ENCODE results near the gene MED13L.

Gene MED13L

DNA sequence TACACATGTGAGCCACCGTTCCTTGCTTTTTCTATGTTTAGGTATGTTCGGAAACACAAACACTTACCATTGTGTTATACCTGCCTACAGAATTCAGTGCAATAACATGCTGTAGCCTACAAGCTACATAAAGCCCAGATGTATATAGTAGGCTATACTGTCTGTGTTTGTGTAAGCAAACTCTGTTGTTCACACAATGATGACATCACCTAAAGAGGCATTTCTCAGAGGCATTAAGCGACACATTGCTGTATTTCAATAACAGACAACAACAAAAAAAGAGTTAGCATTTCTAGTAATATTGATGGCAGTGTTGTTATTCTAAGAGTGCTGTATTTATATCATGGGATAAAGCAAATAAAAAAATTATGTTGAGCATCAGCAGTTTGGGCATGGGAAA is 70.2 kb downstream of the MED13L start:
- DNase-seq: no peak

DNA sequence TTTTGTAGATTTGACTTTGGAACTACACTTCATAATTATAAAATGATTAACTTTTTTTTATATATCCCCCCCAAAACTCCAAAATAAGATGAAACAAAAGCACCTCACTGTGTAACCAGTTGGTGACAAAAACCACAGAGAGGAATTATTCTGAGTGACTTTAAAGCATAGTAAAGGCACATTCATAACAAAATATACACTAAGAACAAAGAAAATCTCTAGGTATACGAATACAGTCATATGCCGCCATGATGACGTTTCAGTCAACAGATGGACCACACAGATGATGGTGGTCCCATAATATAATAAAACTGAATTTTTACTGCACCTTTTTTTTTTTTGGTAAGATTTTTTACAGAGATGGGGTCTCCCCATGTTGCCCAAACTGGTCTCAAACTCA is 70.7 kb downstream of the MED13L start:
- no peak for DNase-seq

DNA sequence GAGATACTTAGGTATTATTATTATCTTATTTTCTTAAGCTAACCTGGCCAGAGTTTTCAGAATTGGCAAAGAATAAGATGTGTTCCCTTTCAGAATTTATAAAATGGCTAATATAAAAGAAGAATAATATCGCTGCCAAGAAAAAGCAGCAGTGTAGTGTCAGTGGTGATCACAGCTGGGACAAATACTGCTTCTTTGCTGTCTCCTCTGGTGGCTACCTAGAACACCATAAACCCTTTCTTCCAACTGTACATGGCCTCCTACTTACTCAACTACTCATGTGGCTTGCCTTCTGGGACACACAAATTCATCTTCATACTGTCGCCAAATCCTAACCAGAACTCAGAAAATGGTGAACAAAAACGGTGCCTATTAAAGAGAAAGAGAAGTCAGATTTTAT is 72.7 kb downstream of the MED13L start:
- no peak for DNase-seq

DNA sequence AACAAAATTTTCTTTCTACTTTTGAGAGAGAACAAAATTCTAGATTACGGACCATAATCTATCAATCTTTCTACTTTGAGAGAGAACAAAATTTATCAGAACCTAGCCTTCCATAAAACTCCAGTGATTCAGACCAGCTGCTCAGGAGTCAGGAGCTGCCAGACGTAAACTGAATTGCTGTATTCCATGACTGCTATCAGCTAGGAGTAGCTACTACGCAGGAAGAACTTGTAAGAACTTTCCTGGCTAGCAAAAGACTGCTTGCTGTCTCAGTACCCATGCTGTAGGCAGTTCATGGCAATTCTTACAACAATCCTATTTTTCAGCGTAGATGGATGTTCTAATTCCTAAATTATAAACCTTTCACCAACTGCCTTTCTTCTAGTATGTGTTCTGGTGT is 73.3 kb downstream of the MED13L start:
- no peak for DNase-seq

DNA sequence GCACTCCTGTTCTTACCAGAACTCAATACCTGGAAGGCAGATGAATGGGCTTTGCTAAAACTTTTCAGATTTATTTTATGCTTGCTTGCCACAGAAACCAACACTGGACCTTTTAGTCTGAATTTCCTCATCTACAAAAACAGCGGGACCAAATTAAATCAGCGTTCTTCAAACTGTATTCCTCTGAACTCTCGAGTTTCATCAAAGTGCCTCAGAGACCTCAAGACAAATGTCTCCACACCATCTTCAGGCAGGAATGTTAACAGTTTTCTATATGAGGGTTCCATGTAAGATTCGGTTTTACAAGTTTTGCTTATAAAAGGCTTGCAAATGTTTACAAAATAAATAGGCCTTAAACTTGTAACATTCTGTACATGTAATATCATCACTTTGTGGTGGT is 74.6 kb downstream of the MED13L start:
- no peak for DNase-seq

DNA sequence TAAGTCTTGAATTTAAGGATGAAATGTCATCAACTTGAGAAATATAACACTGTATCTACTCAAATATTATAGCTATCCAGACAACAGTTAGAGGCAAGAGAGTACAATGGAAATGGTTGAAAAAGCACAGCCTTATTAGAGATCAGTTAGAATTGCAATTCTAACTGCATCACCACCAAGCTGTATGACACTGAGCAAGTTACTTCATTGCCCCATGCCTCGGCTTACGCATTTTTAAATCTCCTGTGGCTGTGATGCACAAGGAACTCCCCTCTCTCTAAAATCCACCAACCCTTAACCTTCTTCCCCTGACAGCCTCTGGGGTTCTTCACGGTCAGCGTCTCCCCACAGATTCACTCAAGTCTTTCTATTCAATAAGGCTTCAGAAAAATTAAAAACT is 75.1 kb downstream of the MED13L start:
- DNase-seq: no peak

DNA sequence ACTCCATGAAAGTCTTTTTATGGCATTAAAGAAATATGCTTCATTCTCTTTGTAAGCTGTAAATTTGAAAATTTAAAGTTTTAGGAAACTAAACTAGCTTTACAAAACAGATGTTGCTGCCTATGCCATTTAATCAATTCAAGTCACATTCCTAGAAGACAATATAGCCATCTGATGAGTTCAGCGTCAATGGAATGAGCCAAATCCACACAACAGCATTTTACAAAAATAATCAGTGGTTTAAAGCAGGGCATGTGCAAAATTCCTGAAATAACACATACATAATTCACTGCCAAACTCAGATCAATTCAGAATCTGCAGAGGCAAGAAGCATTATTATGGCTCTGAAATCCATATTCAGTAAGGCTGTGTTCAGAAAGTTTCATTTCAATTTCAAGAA is 75.6 kb downstream of the MED13L start:
- DNase-seq: no peak

DNA sequence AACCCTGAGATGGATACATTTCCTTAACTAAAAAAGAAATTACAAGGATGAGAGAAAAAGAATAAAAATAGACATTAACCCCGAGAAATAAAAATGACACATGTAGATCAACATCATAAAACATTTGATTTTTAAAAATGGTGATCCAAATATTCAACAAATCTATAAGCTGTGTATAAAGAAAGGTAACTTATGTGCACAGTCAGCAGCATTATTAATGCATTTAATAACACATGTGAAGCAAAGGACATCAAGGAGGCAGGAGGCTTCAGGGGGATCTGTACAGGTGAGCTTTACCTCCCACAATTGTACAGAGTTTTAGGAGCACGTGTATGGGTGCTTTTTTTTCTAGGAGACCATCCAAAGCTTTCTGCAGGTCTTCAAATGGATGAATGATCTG is 76.1 kb downstream of the MED13L start:
- no peak for DNase-seq

DNA sequence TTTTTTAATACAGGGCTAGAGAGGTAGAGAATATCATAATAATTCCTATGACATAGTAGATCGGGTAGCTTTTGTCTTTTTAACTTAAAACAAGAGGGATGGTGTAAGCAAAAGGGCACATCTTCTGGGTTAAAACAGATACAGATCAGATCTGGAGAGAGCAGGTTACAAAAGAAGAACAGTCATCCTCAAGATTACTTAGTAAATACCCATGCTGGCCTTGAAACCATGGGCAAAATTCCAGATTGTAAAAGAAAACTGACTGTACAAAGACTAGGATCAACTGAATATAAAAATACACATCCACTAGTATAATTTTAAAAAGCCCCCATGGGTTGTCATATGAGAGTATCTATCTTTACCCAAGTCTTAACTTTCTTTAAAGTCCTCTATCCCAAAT is 76.7 kb downstream of the MED13L start:
- no peak for DNase-seq

DNA sequence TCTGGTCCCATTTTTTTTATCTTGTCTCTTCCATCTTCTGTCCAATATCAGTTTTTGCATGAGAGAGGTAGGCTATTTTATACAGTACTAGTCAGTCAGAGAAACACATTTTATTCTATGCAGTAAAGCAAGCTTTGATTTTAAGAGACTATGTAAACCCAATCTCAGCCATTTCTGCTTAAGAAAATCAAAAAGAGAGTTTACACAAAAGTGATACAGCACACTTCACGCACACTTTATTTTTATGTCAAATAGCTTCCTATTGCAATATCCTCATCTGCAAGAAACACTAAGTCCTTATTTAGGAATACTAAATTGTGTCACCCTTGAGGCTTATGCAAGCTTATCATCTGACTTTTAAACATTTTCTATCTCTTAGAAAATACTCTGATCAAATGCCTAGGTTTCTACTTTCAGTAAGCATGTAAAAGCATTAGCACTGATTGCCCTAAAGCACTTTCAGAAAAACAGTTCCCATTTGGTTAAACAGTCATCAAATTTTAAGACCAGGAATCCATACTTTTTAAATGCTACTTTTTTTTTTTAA is 78.3 kb downstream of the MED13L start:
- no peak for DNase-seq

DNA sequence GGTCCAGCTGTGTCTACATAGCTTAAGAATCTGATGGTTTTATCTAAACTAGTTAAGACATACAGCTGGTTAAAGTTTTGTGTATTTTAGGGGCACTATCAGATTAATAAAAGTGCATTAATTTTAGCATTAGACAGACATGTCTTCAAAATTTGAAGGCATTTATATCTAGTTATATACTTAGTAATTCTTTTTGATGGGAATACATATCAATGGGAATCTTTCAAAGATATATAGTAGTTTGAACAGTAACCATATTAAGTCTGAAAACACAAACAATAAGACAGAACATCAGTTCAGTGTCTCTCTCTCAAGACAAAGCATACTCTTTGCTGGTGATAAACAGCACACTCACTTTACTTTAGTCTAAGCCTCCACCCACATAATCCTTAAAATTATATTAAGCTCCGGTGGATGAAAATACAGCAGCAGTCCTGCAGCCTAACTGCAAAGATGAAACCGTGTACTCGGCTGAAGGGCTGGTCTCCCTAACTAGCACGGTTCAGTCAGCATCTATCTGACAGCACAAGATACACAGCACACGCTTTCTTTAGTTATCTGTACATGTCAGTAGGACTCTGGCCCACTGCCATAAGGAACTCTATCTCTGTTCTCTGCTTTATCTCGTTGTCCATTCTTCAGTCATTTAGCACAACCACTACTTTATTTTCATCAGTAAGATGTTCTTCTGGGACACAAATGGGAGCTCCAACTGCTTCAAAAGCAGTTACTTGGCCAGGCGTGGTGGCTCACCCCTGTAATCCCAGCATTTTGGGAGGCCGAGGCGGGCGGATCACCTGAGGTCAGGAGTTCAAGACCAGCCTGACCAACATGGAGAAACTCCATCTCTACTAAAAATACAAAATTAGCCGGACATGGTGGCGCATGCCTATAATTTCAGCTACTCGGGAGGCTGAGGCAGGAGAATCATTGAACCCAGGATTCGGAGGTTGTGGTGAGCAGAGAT is 80.5 kb downstream of the MED13L start:
- no peak for DNase-seq

DNA sequence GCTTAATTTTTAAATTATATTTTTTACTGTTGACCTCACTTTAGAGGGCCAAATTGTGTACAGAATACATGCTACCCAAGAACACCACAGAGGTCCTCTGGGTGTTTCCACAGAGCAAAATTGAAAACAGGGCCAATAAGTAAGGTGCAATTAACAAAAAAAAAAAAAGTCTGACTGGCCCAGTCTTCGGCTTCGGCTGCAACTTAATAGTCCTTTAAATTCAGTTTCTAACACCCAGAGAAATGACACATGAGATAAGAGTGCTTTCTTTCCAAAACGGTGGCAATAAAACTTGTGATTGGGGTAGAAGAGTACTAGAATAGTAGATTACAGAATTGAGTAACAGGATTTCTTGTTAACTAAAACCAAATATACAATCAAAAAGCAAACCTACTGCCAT is 81.3 kb downstream of the MED13L start:
- no peak for DNase-seq

DNA sequence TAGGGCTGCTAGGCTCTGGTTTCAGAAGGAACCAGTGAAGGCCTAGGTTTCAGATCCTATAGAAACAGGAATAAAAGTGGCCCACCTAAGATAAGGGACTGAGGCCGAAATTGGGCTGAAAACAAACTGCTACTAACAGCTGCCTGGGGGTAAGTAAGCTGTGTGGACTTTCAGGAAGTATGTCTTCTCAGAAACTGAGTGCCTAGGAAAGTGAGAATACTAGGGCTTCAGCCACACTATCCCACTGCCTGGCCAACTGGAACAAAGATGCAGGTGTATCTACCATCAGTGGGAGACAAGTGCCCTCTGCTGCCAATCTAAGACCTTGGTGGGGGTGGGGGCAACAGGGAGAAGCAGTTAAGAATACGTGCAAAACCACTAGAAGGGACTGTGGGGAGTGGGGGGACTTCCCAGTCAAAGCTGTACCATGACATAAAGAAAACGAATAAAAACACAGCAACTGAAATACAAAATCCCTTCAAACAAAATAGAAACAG is 82.5 kb downstream of the MED13L start:
- no peak for DNase-seq

DNA sequence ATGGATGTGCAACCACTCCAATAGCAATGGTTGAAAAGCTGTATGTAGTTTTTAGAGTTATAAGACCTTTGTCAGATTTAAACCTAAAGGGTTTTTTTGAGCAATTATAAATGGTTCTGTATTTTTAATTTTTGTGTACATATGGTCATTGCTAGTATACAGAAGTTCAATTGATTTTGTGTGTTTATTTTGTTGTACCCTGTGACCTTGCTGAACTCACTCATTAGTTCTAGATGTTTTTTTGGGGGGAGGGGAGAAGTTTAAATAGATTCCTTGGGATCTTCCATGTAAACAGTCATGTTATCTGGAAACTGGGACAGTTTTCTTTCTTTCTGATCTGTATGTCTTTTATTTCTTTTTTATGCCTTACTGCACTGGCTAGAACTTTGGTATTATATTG is 87.8 kb downstream of the MED13L start:
- no peak for DNase-seq

DNA sequence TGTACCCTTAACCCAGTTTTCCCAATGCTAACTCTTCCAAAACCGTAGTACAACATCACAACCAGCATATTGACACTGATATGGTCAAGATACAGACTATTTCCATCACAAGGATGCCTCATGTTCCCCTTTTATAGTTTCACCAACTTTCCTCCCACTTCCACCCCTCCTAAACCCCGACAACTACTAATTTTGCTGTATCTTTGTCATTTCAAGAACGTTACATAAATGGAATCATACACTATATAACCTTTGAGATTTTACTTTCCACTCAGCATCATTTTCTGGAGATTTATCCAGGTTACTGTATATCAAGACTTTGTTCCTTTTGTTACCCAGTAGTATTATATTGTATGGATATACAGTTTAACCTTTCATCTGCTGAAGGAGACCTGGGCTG is 88.9 kb downstream of the MED13L start:
- no peak for DNase-seq

DNA sequence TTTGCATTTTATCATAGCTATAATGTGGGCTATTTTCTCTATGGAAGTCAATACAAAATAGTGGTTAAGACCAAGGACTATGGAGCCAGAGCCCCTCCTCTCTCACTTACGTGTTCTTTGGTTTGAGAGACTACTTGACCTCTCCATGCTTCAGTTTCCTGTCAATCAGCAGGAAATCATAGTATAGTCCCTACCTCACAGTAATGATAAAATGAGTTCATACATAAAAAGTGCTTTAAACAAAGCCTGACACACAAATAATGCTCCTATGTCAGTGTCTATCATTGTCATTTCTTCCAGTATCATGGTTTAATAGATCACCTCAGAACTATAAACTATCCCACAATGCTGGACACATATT is 90.4 kb downstream of the MED13L start:
- DNase-seq: no peak

DNA sequence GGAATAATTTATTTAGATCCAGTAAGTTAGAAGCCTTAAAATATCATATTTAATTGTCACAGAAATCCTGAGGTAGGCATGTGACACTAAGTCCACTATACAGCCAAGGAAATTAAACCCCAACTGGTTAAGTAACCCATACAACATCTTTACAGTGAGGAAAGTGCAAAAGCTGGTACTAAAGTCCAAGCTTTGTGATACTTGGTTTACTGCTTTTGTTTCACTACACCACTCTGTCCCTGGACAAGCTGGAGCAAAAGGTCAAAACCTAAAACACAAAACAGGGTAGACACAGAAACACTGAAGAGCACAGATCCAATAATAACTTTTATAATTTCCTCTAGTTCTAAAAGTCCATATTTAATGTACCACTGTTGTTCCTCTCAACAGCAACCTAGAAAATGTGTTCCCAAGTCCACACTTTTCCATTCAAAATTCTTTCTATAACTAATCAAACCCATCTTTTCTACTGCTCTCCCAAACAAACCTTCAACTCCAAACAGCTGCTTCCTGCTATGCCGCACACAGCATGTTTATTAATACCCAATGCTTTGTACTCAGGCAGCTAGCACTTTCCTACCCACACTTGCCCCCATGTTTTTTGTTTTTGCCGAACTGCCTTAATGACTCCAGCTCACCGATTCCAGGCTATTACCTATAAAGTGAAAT is 90.9 kb downstream of the MED13L start:
- no peak for DNase-seq

DNA sequence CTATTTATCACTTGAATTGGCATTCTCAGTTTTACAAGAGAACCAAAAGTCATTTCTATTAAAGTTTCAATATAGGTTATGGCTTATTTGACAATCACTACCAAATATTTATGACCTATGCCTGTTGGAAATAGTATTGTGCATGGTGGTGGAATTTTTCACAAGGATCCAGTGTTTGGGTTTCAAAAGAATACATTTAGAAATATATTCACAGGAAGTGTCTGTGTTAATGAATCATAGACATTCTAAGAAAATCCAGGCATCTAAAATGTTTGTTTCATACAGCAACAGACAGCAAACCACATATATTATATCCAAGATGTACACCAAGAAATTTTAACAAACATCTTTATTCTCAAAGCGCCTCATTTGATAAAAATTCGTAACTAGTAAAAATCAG is 92.7 kb downstream of the MED13L start:
- DNase-seq: no peak

DNA sequence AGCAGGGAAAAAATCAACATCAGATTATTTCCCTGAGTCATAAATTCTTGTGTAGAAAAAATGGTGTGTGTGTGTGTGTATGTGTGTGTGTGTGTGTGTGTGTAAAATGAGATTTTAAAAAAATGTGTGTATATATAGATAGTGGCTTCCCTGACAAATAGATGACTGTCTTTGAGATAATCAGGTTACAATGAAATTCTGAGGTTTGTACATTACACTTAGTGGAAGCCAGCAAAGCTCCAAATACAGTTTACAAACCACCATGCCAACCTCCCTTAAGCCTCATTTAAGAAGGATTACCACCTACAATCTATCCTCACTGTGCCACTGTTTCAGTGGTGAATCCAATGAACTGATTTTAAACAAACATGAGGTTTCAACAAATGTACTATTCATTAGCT is 93.8 kb downstream of the MED13L start:
- no peak for DNase-seq

DNA sequence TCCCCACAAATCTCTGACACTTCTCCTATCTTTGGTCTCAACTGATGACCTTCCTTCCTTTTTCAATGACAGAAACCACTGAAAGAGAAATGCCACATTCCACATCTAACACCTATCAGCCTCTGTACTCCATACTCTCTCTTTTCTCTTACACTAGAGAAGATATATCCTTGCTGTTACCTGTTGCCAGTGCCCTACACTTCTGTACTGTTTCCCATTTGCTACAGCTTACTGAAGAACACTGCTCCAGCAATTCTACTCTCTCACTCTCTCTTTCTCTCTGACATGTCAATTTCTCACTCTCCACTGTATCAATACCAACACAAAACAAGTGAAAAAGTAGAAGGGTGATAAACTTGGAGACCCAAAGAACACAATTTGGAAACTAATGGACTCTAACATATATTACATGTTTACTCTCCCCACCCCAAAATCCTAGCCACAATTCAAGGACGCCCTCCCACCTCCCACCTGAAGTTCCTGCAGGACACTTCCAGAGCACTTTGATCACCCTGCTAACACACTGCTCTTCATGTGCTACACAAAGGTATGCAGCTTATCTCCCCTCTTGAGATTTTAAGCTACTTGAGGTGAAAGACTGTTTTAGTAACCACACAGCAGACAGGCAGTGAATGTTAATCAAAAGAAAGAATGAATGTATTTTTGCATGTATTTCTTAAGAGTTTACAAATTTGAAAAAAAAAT is 95.0 kb downstream of the MED13L start:
- DNase-seq: no peak

DNA sequence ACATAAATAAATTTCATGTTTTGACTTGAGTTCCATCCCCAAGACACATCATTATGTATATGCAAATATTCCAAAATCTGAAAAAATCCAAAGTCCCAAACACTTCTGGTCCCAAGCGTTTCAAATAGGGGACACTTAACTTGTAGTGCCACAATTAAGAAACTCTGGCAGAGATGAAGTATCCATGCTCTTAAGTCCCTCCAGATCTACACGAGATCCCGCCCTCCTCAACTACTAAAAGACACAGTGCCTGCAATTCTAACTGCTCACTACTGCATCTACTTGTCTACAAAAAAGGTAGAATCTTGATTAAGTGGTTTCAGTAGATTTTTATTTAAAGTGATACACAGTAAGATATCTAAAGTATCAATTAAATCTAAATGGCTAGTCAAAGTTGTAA is 97.0 kb downstream of the MED13L start:
- no peak for DNase-seq

DNA sequence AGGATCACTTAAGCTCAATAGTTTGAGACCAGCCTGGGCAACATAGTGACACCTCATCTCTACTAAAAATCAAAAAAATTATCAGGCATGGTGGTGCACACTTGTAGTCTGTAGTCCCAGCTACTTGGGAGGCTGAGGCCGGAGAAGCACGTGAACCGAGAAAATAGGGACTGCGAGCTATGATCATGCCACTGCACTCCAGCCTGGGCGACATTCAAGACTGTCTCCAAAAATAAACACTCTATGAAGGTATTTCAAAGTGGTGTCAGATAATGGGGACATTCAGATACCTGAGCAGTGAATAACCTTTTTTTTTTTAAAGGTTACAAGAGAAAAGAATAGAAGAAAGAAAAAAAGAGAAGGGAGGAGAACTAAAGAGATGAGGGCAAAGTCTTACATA is 98.1 kb downstream of the MED13L start:
- DNase-seq: no peak

DNA sequence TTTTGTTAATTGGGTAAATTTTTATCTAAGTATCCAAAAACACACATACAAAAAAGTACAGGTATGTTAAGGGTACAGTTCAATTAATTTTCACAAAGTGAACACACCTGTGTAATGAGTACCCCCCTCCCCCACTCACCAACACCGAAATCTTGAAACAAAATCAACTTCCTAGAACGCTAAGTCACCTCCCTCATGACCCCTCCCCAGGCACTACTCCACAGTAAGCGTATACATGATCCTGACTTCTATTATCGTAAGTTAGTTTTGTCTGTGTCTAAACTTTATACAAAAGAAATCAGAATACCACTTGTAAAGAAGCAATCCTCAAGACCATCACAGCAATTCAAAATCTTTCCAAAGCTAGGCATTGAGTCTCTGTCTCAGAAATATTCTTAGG is 100.5 kb downstream of the MED13L start:
- no peak for DNase-seq

DNA sequence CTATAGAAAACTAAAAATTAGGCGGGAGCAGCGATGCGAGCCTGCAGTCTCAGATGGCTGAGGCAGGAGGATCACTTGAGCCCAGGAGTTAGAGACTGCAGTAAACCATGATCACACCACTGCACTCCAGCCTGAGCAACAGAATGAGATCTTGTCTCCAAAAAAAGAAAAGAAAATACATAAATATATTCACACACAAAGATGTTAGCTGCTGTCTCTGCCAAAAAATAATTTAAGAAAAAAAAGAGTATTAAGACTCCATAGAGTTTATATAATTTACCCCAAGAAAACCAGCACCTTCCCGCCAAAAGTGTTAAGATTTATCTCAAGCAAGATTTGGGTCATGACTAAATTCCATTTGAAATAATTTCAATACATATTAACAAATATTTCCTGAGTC is 102.6 kb downstream of the MED13L start:
- no peak for DNase-seq

Data from GF-D8 (cell line).